ENCODE measurements around the gene ZNF335.

GRCh38 chr20:45913116-45913515, 58.9 kb downstream of the ZNF335 start:
- no peak for TF ChIP-seq CTCF (conservative IDR thresholded peaks at IDR 0.05 in 1 of 2, IDR thresholded peaks at IDR 0.05 in 1 of 2; ENCODE audit: extremely low read depth in 1 of 2, insufficient read depth in 1 of 2, low read depth in 1 of 2, low read length in 2 of 2)
- no peak for TF ChIP-seq EZH2 (IDR thresholded peaks at IDR 0.05; ENCODE audit: borderline replicate concordance, low read length)

All from mammary epithelial cell (primary cell).